Dermis microvascular lymphatic vessel endothelial cell (primary cell): Measurements from ENCODE around the gene ENTR1. TPM values are rescaled to one million over a fixed set of nuclear protein-coding genes. Genes with fewer than 3 reads are reported as not detected.

Experiments
- DNase-seq, 2 donors: peaks; one replicate each; pipeline versions ENCODE4 v3.0.0 to v3.0.0-alpha.2; 2010; ENCODE audit warnings: low read depth in 2 of 2
- total RNA-seq: library from RNA; depleted of rRNA; stranded (reverse); fragments of >200 nt; gene quantifications from 2 replicates; pipeline ENCODE4 v1.2.1, GENCODE V29; 2014

ENTR1 gene
- total RNA-seq, 1 donor from 2014 or later, result 19.9 TPM

DNA sequence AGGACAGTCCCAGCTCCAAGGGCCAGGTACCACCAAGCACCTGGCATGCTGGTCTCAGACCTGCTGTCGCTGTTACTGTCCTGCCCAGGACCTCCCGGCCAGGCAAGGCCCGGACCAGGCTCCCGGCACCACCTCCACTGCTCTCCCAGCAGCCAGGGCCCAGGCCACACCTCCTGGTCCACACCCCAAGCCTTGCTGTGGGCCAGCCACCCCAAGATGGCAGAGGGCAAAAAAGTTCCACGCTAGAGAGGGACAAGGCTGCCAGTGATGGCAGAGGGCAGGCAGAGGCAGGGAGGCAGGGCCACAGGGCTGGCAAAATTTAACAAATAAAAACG, 48.0 kb downstream of the ENTR1 start:
- DNase-seq, result no peak

- no peak for DNase-seq
Observed at GRCh38 chr9:136361754-136362449, 48.5 kb downstream of the ENTR1 start.

GRCh38 chr9:136361047-136361753, 49.2 kb downstream of the ENTR1 start:
- DNase-seq, result no peak

DNA sequence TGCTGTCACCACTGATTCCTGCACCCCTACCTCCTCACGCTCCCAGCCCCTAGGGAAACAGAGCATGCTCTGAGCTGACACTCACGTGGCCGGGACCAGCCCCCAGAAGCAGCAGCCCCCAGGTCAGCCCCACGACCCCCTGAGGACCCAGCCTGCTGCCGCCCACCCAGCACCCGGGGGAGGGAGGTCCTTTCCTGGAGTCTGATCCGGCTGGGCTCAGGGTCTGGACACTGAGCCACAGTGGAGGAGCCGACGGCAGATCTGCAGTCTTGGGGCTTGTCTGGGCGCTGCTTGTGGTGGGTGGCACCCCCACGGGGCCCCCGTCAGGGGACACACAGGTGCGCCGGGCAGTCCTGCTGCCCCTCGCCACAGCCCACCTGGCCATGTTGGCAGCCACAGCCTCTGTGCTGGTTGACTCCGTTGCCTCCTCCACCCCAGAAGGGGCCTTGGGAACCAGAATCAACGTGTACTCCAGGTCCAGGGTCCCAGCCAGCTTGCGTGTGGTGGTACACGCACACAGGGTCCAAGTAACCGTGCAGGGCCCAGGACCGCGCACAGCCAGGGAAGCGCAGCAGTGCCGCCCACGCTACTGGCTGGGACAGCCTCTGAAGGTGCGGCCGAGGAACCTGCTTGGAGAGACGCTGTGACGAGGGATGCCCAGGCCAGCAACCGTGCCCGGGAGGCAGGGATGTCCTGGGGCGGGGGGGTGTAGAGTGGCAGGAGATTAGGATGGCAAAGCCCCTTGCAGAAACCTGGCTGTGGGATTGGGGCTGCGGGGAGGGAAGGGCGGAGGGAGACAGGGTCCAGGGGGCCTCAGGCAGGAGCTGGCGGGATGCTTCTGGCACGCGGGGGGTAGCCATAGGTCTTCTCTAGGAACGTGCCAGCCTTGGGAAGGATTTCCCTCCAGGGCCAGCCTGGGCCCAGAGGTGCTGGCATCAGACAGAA, 50.4 kb downstream of the ENTR1 start:
- DNase-seq, result no peak

- DNase-seq, result no peak
Observed at GRCh38 chr9:136358888-136359287, 51.5 kb downstream of the ENTR1 start.

GRCh38 chr9:136358016-136358415, 52.4 kb downstream of the ENTR1 start:
- DNase-seq, result no peak

DNA sequence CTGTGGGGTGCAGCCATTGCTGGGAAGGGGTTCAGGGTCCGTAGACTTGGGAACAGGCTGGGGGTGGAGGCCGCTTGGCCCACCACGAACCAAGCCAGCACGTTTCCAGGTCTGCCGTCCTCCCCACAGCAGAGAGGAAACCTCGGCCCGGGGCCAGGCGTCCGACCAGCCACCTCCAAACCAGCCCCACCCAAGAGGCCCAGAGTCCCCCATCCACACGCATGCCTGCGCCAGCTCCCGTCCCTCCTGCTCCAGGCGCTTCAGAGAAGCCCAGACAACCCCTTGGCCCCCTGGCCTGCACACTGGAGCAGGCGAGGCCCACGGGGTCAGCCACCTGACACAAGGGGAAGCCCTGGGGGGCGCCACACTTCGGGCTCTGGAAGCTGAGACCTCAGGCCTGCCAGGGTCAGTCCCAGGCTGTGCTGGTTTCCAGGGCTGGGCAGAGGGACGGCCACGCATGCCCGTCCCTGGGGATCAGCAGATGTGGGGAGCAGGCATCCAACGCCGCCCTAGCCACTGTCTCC, 53.1 kb downstream of the ENTR1 start:
- DNase-seq, result no peak

DNA sequence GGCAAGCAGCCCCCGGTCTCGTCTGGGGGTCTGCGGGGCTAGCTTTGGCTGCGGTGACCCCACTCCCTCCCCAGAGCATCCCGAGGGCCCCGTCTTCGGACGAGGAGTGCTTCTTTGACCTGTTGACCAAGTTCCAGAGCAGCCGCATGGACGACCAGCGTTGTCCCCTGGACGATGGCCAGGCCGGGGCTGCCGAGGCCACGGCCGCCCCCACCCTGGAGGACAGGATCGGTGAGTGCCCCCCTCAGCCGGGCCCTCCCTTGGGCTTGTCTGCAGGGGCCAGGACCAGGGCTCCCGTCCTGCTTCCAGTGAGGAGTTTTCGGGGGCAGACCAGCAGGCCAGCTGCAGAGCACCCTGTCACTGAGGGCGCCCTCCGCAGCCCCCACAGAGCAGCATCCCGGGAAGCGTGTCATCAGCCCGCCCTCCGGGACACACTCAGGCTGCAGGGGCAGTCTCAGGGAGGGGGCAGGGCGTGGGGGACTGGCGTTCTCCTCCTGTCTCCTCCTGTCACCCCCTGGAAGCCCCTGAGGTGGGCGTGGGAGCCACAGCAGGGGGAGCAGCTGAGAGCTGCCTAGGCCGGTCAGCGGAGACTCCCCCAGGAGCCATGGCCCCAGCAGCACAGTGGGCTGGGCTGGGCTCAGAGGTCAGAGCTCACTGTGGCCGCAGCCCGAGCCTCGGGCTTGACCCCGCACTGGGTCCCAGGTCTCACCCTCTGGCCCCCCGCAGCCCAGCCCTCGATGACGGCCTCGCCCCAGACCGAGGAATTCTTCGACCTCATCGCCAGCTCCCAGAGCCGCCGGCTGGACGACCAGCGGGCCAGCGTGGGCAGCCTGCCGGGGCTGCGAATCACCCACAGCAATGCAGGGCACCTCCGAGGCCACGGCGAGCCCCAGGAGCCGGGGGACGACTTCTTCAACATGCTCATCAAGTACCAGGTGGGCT, 54.5 kb downstream of the ENTR1 start:
- no peak for DNase-seq

GRCh38 chr9:136354592-136355085, 55.8 kb downstream of the ENTR1 start:
- DNase-seq, result no peak

DNA sequence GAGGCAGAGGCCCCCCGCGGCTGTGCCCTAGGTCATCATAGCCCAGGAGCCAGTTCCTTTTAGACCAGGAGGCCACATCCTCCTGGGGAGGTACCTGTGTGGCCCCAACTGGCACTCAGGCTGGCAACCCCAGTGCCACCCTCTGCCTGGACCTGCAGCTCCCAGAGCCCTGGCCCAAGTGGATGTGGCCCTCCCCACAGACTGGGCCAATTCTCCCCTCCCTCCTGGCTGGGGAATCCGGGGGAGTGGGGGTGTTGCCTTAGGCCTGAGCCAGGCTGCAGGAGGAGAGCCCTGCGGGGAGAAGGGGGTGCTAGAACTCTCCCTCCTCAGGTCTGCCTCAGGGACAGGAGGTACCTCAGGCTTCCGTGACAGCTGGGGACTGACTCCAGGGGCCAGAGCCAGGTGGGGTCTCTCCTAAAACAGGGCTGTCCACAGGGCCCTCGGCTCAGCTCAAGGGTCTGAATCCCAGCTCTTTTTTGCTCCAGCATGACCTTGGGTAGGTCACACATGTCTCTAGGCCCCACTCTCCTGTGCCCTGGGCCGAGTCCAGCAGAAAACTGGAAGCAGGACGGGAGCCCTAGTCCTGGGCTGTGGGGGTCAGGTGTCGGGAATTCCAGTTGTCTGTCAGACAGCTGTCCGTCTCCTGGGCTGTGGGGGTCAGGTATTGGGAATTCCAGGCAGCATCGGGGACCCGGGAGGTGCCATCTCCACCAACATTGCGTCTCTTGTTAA, 56.5 kb downstream of the ENTR1 start:
- DNase-seq, result no peak

GRCh38 chr9:136353088-136353487, 57.3 kb downstream of the ENTR1 start:
- DNase-seq, result no peak

- no peak for DNase-seq
Observed at GRCh38 chr9:136352682-136353081, 57.7 kb downstream of the ENTR1 start.

Other genes starting within 250 kb of the ENTR1 start
- gene LHX3, start 205.5 kb downstream of the ENTR1 start, total RNA-seq, result not detected in 2 replicates
- 5.1 and 6.4 TPM in 2 replicates for gene QSOX2, start 164.8 kb downstream of the ENTR1 start, total RNA-seq
- gene CCDC187, start 106.5 kb downstream of the ENTR1 start, total RNA-seq, result under 0.01 TPM in 1 of 2 replicates, not detected in the other
- 16.2 and 28.2 TPM in 2 replicates for gene GPSM1, start 83.1 kb downstream of the ENTR1 start, total RNA-seq
- 12.5 and 15.0 TPM in 2 replicates for gene DNLZ, start 46.9 kb downstream of the ENTR1 start, total RNA-seq
- 0.13 and 0.26 TPM in 2 replicates for gene CARD9, start 36.9 kb downstream of the ENTR1 start, total RNA-seq
- 3.5 and 5.6 TPM in 2 replicates for gene SNAPC4, start 10.4 kb downstream of the ENTR1 start, total RNA-seq
- gene PMPCA, start within 50 bp of the ENTR1 start, total RNA-seq, result 36.8 and 42.4 TPM in 2 replicates
- 3.2 and 6.4 TPM in 2 replicates for gene INPP5E, start 29.2 kb upstream of the ENTR1 start, total RNA-seq
- 12.1 and 25.0 TPM in 2 replicates for gene SEC16A, start 72.4 kb upstream of the ENTR1 start, total RNA-seq
- 70.2 and 159 TPM in 2 replicates for gene NOTCH1, start 135.4 kb upstream of the ENTR1 start, total RNA-seq